Peyer's patch (tissue), 4 donors: ENCODE results near the gene ZMAT2.

Source experiments
- CTCF ChIP-seq, 6 experiments: fragments of 450-650 bp in 4 of 6; fragments of 200-600 bp in 2 of 6; sonication (generic) in 1 of 6; IDR thresholded peaks; one replicate each; pipeline ENCODE4 v1.5.1; 2017 to 2019; ENCODE audit warnings: antibody characterized with exemption in 6 of 6, mild to moderate bottlenecking in 3 of 6, moderate library complexity in 1 of 6
- POLR2A ChIP-seq, 2 donors: fragments of 450-650 bp; IDR thresholded peaks; one replicate each; pipeline ENCODE4 v1.5.1; 2017; ENCODE audit warnings: antibody characterized with exemption in 2 of 2, mild to moderate bottlenecking in 2 of 2, moderate library complexity in 2 of 2

- peak in 2 of 6 experiments; percentile 8 to 17 for TF ChIP-seq CTCF (IDR thresholded peaks at IDR 0.05)
- peak; percentile 48 to 51 for TF ChIP-seq POLR2A (IDR thresholded peaks at IDR 0.05)
Observed at GRCh38 chr5:140690941-140691924, 9.0 kb upstream of the ZMAT2 start, which contains the start of the genes HARS1 and HARS2.
